ENCODE results near the gene SPATS2L. TPM values are rescaled to one million over a fixed set of nuclear protein-coding genes. Genes with fewer than 3 reads are reported as not detected.

SPATS2L gene
- total and polyA plus RNA-seq, 8 donors = 81.2 to 96.7 (median 91.2) TPM

DNA sequence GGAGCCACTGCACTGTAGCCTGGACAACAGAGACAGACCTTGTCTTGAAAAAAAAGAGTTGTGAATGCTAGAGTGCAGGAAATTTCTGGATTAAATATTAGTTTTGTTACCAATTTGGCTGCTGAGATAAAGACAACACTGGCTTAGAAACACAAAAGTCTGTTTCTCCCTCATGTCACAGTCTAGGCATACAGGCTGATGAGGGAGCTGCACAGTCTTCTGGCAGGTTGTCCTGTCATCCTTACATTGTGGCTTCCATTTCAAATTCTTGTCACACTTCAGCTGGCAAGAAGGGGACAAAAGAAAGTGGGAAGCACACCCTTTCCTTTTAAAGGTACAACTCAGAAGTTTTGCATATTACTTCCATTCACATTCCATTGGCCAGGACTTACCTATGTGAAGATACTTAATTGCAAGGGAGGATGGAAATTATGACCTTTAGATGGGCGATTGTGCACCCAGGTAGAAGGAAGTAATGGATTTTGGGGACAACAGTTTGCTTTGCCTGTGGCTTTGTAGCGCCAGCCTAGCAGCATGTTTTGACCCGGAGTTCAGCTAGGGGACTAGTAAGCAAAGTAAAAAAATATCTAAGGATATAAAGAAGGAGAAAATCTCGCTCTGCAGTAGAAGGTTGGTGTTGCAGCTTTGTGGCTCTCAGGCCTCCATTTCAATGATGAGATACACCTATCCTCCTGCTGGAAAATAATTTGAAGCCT, 55.9 kb downstream of the SPATS2L start:
- TF ChIP-seq, protein P1, sequence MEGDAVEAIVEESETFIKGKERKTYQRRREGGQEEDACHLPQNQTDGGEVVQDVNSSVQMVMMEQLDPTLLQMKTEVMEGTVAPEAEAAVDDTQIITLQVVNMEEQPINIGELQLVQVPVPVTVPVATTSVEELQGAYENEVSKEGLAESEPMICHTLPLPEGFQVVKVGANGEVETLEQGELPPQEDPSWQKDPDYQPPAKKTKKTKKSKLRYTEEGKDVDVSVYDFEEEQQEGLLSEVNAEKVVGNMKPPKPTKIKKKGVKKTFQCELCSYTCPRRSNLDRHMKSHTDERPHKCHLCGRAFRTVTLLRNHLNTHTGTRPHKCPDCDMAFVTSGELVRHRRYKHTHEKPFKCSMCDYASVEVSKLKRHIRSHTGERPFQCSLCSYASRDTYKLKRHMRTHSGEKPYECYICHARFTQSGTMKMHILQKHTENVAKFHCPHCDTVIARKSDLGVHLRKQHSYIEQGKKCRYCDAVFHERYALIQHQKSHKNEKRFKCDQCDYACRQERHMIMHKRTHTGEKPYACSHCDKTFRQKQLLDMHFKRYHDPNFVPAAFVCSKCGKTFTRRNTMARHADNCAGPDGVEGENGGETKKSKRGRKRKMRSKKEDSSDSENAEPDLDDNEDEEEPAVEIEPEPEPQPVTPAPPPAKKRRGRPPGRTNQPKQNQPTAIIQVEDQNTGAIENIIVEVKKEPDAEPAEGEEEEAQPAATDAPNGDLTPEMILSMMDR (IDR thresholded peaks at IDR 0.05) = no peak

DNA sequence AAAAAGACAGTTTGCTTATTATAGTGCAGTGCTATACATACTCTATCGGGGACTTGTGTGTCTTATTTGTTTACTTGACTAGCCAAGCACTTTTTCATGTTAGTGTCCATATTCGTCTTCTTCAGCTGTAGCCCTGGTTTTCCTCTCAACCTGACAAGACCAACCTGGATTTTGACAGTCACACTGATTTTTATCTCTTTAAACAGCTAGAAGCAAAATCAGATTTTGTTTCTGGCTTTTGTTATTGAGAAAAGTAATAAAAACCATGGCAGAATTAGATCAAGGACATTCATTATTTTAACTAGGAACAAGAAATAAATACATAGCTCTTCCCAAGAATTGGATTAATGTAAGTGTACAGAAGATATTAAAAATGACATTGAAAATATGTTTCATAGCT, 56.8 kb downstream of the SPATS2L start:
- Histone ChIP-seq H3K4me1 (peaks cover 6 to 13% of the 10 kb centered on the region in 2 donors), H3K27me3 (no peaks in the 10 kb centered on the region), H3K9me3 (no peaks in the 10 kb centered on the region), H3K36me3 (no peaks in the 10 kb centered on the region), H3K27ac (no peak overlapping the region), H3K4me3 (no peak overlapping the region)
- TF ChIP-seq, protein P1 (IDR thresholded peaks at IDR 0.05) = no peak
- DNase-seq = no peak
- intact Hi-C loops (cut with DNase I) = no loop called here
- no peak for ATAC-seq

More for the DNA sequence above, 55.9 kb downstream of the SPATS2L start:
- no peak overlapping the region for H3K27ac ChIP-seq
- H3K27me3 ChIP-seq = no peaks in the 10 kb centered on the region
- DNase-seq (no peak), ATAC-seq (no peak)
- no peaks in the 10 kb centered on the region for H3K36me3 ChIP-seq
- no peaks in the 10 kb centered on the region for H3K9me3 ChIP-seq
- intact Hi-C loops (cut with DNase I) = no loop called here
- H3K4me1 ChIP-seq = peaks cover 6 to 9% of the 10 kb centered on the region in 2 donors
- no peak overlapping the region for H3K4me3 ChIP-seq

DNA sequence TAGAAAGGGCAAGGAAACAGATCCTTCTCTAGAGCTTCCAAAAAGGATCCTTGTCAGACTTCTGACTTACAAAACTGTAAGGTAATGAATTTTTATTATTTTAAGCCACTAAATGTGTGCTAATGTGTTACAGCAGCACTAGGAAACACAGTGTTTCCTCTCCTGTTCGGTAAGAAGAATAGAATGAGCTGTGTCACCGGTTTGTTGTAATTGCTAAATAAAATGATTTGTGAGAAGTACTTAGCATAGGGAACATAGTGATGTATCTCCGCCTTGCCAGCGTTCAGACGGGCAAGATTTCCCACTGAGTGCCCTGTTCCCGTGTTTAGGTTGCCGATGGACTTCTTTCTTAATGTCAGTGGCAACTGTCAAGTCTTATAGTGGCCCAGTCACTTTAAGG, 57.6 kb downstream of the SPATS2L start:
- H3K4me3 ChIP-seq = no peak overlapping the region
- peaks cover 6 to 13% of the 10 kb centered on the region in 2 donors for H3K4me1 ChIP-seq
- ATAC-seq (no peak), DNase-seq (no peak)
- intact Hi-C loops (cut with DNase I) = no loop called here
- H3K9me3 ChIP-seq = no peaks in the 10 kb centered on the region
- H3K36me3 ChIP-seq = no peaks in the 10 kb centered on the region
- TF ChIP-seq, protein P1 (IDR thresholded peaks at IDR 0.05) = no peak
- no peak overlapping the region for H3K27ac ChIP-seq
- no peaks in the 10 kb centered on the region for H3K27me3 ChIP-seq

DNA sequence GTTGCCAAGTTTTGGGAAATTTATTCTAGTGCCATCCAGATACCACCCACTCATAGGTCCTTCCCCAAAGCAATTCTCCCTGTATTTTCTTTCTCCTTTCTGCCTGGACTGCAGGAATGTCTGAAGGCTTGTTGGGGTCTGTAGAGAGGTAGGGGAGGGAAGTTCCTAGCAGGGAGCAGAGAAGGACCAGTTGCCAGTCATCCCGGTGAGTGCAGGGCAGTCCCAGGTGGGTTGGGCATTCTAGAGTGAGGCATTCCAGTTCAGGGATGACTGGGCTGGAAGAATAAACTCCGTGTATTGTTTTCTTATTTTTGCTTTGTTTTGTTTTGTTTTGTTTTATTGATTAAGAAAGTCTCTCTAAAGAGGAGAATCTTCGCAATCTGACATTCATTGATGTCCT, 58.1 kb downstream of the SPATS2L start:
- TF ChIP-seq, protein P1 (IDR thresholded peaks at IDR 0.05) = no peak
- intact Hi-C loops (cut with DNase I) = no loop called here
- DNase-seq (no peak), ATAC-seq (no peak)
- no peaks in the 10 kb centered on the region for H3K27me3 ChIP-seq
- no peak overlapping the region for H3K27ac ChIP-seq
- H3K4me1 ChIP-seq = peaks cover 6 to 14% of the 10 kb centered on the region in 2 donors
- no peaks in the 10 kb centered on the region for H3K36me3 ChIP-seq
- no peak overlapping the region for H3K4me3 ChIP-seq
- H3K9me3 ChIP-seq = no peaks in the 10 kb centered on the region

DNA sequence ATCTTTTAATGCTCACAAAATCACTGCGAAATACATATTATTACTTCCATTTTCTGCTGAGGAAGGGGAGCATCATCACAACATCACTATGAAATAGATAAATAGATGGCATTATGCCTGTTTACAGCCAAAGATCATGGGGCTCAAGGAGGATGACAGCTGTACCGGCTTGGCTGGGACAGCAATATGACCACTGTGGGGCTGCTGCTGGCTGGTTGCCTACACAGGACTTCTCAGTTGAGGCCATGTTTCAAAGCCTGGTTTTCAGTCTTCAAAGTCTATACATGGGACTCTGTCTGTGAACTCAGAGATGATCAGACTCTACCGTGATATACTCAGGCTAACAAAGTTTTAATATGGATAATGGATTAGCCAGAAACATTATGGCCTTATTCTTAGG, 58.7 kb downstream of the SPATS2L start:
- intact Hi-C loops (cut with DNase I) = no loop called here
- TF ChIP-seq, protein P1 (IDR thresholded peaks at IDR 0.05) = no peak
- Histone ChIP-seq H3K9me3 (no peaks in the 10 kb centered on the region), H3K27ac (no peak overlapping the region), H3K27me3 (no peaks in the 10 kb centered on the region), H3K36me3 (no peaks in the 10 kb centered on the region), H3K4me3 (no peak overlapping the region), H3K4me1 (peaks cover 6 to 18% of the 10 kb centered on the region in 2 donors)
- ATAC-seq (no peak), DNase-seq (no peak)
